T-helper 1 cell (primary cell): ENCODE measurements around the gene SLC39A11.
"Not testable (repeated sequence)": the region's sequence is repeated elsewhere in the genome, so short reads cannot be mapped to it uniquely, and the experiment has no call there.

Experiments
- DNase-seq, 5 donors: peaks; one replicate each; pipeline ENCODE4 v3.0.0-alpha.2; 2012 to 2020

SLC39A11 gene

GRCh38 chr17:73107191-73107590 is 14.7 kb upstream of the SLC39A11 start:
- no peak for DNase-seq

GRCh38 chr17:73105431-73105830 is 12.9 kb upstream of the SLC39A11 start:
- no peak for DNase-seq

GRCh38 chr17:73104450-73104849 is 12.0 kb upstream of the SLC39A11 start:
- DNase-seq = no peak

- no peak for DNase-seq
Measured at GRCh38 chr17:73103641-73104335, 11.3 kb upstream of the SLC39A11 start.

- DNase-seq = no peak
Measured at GRCh38 chr17:73101031-73101430, 8.5 kb upstream of the SLC39A11 start.

- DNase-seq = no peak
Measured at GRCh38 chr17:73100363-73100762, 7.9 kb upstream of the SLC39A11 start.

- DNase-seq = no peak
Measured at GRCh38 chr17:73099511-73099910, 7.0 kb upstream of the SLC39A11 start.

GRCh38 chr17:73098919-73099318 is 6.4 kb upstream of the SLC39A11 start:
- DNase-seq = no peak

GRCh38 chr17:73097973-73098765 is 5.7 kb upstream of the SLC39A11 start:
- DNase-seq = not testable (repeated sequence)

- DNase-seq = no peak
Measured at GRCh38 chr17:73096866-73097265, 4.4 kb upstream of the SLC39A11 start.

GRCh38 chr17:73096211-73096610 is 3.7 kb upstream of the SLC39A11 start:
- DNase-seq = no peak

- no peak for DNase-seq
Measured at GRCh38 chr17:73093286-73093685, 798 bp upstream of the SLC39A11 start.

GRCh38 chr17:73091770-73092522 is 542 bp downstream of the SLC39A11 start:
- DNase-seq = no peak

- DNase-seq = no peak
Measured at GRCh38 chr17:73091410-73091769, 1.1 kb downstream of the SLC39A11 start.

GRCh38 chr17:73090396-73091202 is 1.9 kb downstream of the SLC39A11 start:
- no peak for DNase-seq

- DNase-seq = no peak
Measured at GRCh38 chr17:73089322-73090317, 2.9 kb downstream of the SLC39A11 start.

GRCh38 chr17:73088561-73088960 is 3.9 kb downstream of the SLC39A11 start:
- no peak for DNase-seq

GRCh38 chr17:73083432-73083831 is 9.1 kb downstream of the SLC39A11 start:
- no peak for DNase-seq

- DNase-seq = no peak
Measured at GRCh38 chr17:73074566-73074965, 17.9 kb downstream of the SLC39A11 start.

GRCh38 chr17:73072219-73072962 is 20.1 kb downstream of the SLC39A11 start:
- no peak for DNase-seq
